ENCODE data around the gene BCAS3. TPM values are rescaled to one million over a fixed set of nuclear protein-coding genes. Genes with fewer than 3 reads are reported as not detected.

The BCAS3 gene
- total RNA-seq, 1 donor from 2014 or later: 29.6 TPM

- TF ChIP-seq CTCF (IDR thresholded peaks at IDR 0.05): no peak
- H3K4me3 ChIP-seq: no peak overlapping the region
- intact Hi-C loops (cut with DNase I): no loop called here
- H3K27ac ChIP-seq: no peak overlapping the region
- ATAC-seq: no peak
- H3K4me1 ChIP-seq: peaks cover 10% of the 10 kb centered on the region
- H3K27me3 ChIP-seq (ENCODE audit: low read depth): no peaks in the 10 kb centered on the region
- H3K9me3 ChIP-seq: no peaks in the 10 kb centered on the region
- peak; percentile 24 for DNase-seq
- no peaks in the 10 kb centered on the region for H3K36me3 ChIP-seq
These were observed 709.4 kb downstream of the BCAS3 start for GRCh38 chr17:61387011-61387410.

- peaks cover 10% of the 10 kb centered on the region for H3K4me1 ChIP-seq
- no peaks in the 10 kb centered on the region for H3K27me3 ChIP-seq (ENCODE audit: low read depth)
- peak; percentile 22 for DNase-seq
- intact Hi-C loops (cut with DNase I): no loop called here
- ATAC-seq: no peak
- no peaks in the 10 kb centered on the region for H3K36me3 ChIP-seq
- no peak for TF ChIP-seq CTCF (IDR thresholded peaks at IDR 0.05)
- H3K27ac ChIP-seq: no peak overlapping the region
- H3K4me3 ChIP-seq: no peak overlapping the region
- no peaks in the 10 kb centered on the region for H3K9me3 ChIP-seq
These were observed 710.1 kb downstream of the BCAS3 start for GRCh38 chr17:61387511-61388305.

- no peaks in the 10 kb centered on the region for H3K9me3 ChIP-seq
- H3K4me3 ChIP-seq: no peak overlapping the region
- TF ChIP-seq CTCF (IDR thresholded peaks at IDR 0.05): no peak
- ATAC-seq (no peak), DNase-seq (no peak)
- H3K36me3 ChIP-seq: no peaks in the 10 kb centered on the region
- H3K27me3 ChIP-seq (ENCODE audit: low read depth): no peaks in the 10 kb centered on the region
- peak overlapping the region; percentile 19 for H3K27ac ChIP-seq
- intact Hi-C loops (cut with DNase I): no loop called here
- H3K4me1 ChIP-seq: peaks cover 10% of the 10 kb centered on the region
These were observed 711.1 kb downstream of the BCAS3 start for GRCh38 chr17:61388561-61389356.

GRCh38 chr17:61389670-61390478, 712.2 kb downstream of the BCAS3 start:
- ATAC-seq: peak; percentile 47 to 67
- Histone ChIP-seq H3K4me3 (no peak overlapping the region), H3K9me3 (no peaks in the 10 kb centered on the region), H3K4me1 (peaks cover 10% of the 10 kb centered on the region), H3K36me3 (no peaks in the 10 kb centered on the region), H3K27me3 (ENCODE audit: low read depth) (no peaks in the 10 kb centered on the region), H3K27ac (peak overlapping the region; percentile 19)
- DNase-seq: no peak
- peak; percentile 93 for TF ChIP-seq CTCF (IDR thresholded peaks at IDR 0.05)
- intact Hi-C loops (cut with DNase I): no loop called here

- H3K27ac ChIP-seq: peak overlapping the region; percentile 19
- H3K27me3 ChIP-seq (ENCODE audit: low read depth): peaks cover 3% of the 10 kb centered on the region
- H3K9me3 ChIP-seq: no peaks in the 10 kb centered on the region
- DNase-seq (no peak), ATAC-seq (no peak)
- no peaks in the 10 kb centered on the region for H3K36me3 ChIP-seq
- peaks cover 10% of the 10 kb centered on the region for H3K4me1 ChIP-seq
- TF ChIP-seq CTCF (IDR thresholded peaks at IDR 0.05): no peak
- intact Hi-C loops (cut with DNase I): no loop called here
- H3K4me3 ChIP-seq: no peak overlapping the region
These were observed 712.8 kb downstream of the BCAS3 start for GRCh38 chr17:61390479-61390791.
